Measurements from ENCODE around the gene PPIL1. TPM values are rescaled to one million over a fixed set of nuclear protein-coding genes. Genes with fewer than 3 reads are reported as not detected.

PPIL1 gene
- total and polyA plus RNA-seq, 2 of the 8 experiments (the other 6 are each of a cell fraction or from before 2014, with no cell fraction given) = 83.7 to 86.5 TPM

GRCh38 chr6:36843170-36843569 lies 31.4 kb downstream of the PPIL1 start:
- H2BK12ac ChIP-seq (ENCODE audit: low read depth, low read length) = no peak overlapping the region
- H3K23me2 ChIP-seq (ENCODE audit: low read depth, low read length) = peaks cover 13% of the 10 kb centered on the region; the same call in 1 of the 2 replicates
- no peak overlapping the region for H2BK20ac ChIP-seq (ENCODE audit: low read length)
- H4K8ac ChIP-seq (ENCODE audit: extremely low read depth, insufficient read depth, low read length) = no peak overlapping the region
- no peak overlapping the region for H3K23ac ChIP-seq (ENCODE audit: insufficient read length)
- CTCF ChIA-PET (ENCODE audit: partially characterized antibody) = interaction anchor here (1.3 to 13.7 kb wide), 5 partner anchors 9 to 73 kb away, joined by 5 to 293 read pairs (median 154); no protein-coding TSS in a partner anchor
- H2BK120ac ChIP-seq (replicated peaks; ENCODE audit: low read depth, low read length) = no peak overlapping the region
- no peak overlapping the region for H3K14ac ChIP-seq (ENCODE audit: insufficient read length)
- H2BK5ac ChIP-seq (ENCODE audit: low read depth, low read length) = no peak overlapping the region
- POLR2A ChIA-PET (ENCODE audit: partially characterized antibody) = interaction anchor here (1.9 kb wide), 1 partner anchor 30 kb away, joined by 4 read pairs; no protein-coding TSS in a partner anchor
- no peak overlapping the region for H3K18ac ChIP-seq (ENCODE audit: extremely low read depth, low read length)
- WGBS, 2 experiments (ENCODE audit: extremely low coverage in 1 of 2, insufficient coverage in 1 of 2, insufficient read length in 1 of 2, insufficient replicate concordance in 2 of 2, low coverage in 1 of 2, low lambda C conversion rate in 2 of 2, missing lambda C conversion rate in 1 of 2) = 90% methylated on average over 4 of the region's 4 CpGs; no CpG with 5 or more reads in 1 of the 2 experiments
- H4K5ac ChIP-seq (ENCODE audit: insufficient read length, low read depth, low read length) = no peak overlapping the region
- H2BK15ac ChIP-seq (ENCODE audit: low read length) = no peak overlapping the region
- FAIRE-seq (no peak), DNase-seq (ENCODE audit: low read depth in 1 of 2, low spot score in 2 of 2) (no peak)
- H3K79me1 ChIP-seq (ENCODE audit: low read depth, low read length) = no peaks in the 10 kb centered on the region
- no peak overlapping the region for H3K4me3 ChIP-seq (ENCODE audit: extremely low read depth in 1 of 4, insufficient read depth in 2 of 4, low read depth in 3 of 4, low read length in 4 of 4)
- no peak overlapping the region for H3K4ac ChIP-seq (replicated peaks; ENCODE audit: insufficient read length, low read depth, low read length)
- no peak overlapping the region for H2AFZ ChIP-seq (ENCODE audit: low read length)
- H3K79me2 ChIP-seq (ENCODE audit: control insufficient read depth in 1 of 2, insufficient read depth in 2 of 2, low read length in 2 of 2) = no peaks in the 10 kb centered on the region
- no peak overlapping the region for H4K91ac ChIP-seq (replicated peaks; ENCODE audit: insufficient read length, low read length)
- H3K9me3 ChIP-seq (ENCODE audit: insufficient read depth in 2 of 2, low read depth in 1 of 2, low read length in 1 of 2) = no peaks in the 10 kb centered on the region
- no peak overlapping the region for H3K4me2 ChIP-seq (ENCODE audit: insufficient read depth in 1 of 2, low read depth in 2 of 2, low read length in 2 of 2)
- no peak overlapping the region for H3K27ac ChIP-seq (ENCODE audit: low read depth, low read length)
- H3K56ac ChIP-seq (replicated peaks; ENCODE audit: insufficient read length, low read depth, low read length) = no peak overlapping the region
- no peak overlapping the region for H2AK5ac ChIP-seq (ENCODE audit: low read depth, low read length)
- peaks cover 2 to 4% of the 10 kb centered on the region in 2 experiments for H4K20me1 ChIP-seq (replicated peaks in 1 of 2; ENCODE audit: control insufficient read depth in 1 of 2, insufficient read depth in 2 of 2, low read length in 2 of 2)
- peaks cover 16 to 36% (median 32%) of the 10 kb centered on the region in 4 experiments for H3K27me3 ChIP-seq (replicated peaks in 1 of 4; ENCODE audit: control insufficient read depth in 3 of 4, extremely low read depth in 1 of 4, insufficient read depth in 3 of 4, low read length in 3 of 4)
- no peak overlapping the region for H3K9ac ChIP-seq (replicated peaks in 1 of 4; ENCODE audit: extremely low read depth in 1 of 4, low read depth in 3 of 4, low read length in 3 of 4)
- H3K36me3 ChIP-seq (ENCODE audit: control insufficient read depth in 2 of 4, insufficient read depth in 4 of 4, low read length in 3 of 4) = no peaks in the 10 kb centered on the region
- peaks cover 0 to 13% (median 7%) of the 10 kb centered on the region in 4 experiments; a peak in 6 of 7 replicates for H3K4me1 ChIP-seq (replicated peaks in 1 of 4; ENCODE audit: control insufficient read depth in 3 of 4, insufficient read depth in 4 of 4, low read length in 3 of 4)
- no peak for TF ChIP-seq CREB1 (IDR thresholded peaks at IDR 0.05)
- no peak for TF ChIP-seq ATF3 (IDR thresholded peaks at IDR 0.05; ENCODE audit: insufficient read depth, low read depth, low read length)
- no peak for TF ChIP-seq RBBP5 (IDR thresholded peaks at IDR 0.05; ENCODE audit: borderline replicate concordance, low read depth, low read length)
- no peak for TF ChIP-seq SP1 (IDR thresholded peaks at IDR 0.05; ENCODE audit: low read depth, low read length)
- TF ChIP-seq TCF12 (IDR thresholded peaks at IDR 0.05; ENCODE audit: low read depth, low read length) = no peak
- TF ChIP-seq SP2 (IDR thresholded peaks at IDR 0.05; ENCODE audit: low read length) = no peak
- TF ChIP-seq SRF (IDR thresholded peaks at IDR 0.05; ENCODE audit: low read depth, low read length) = no peak
- TF ChIP-seq E2F6 (IDR thresholded peaks at IDR 0.05) = no peak
- TF ChIP-seq KDM4A (IDR thresholded peaks at IDR 0.05; ENCODE audit: low read depth, low read length, severe bottlenecking) = no peak
- no peak for TF ChIP-seq BRCA1 (IDR thresholded peaks at IDR 0.05; ENCODE audit: low read depth, low read length)
- TF ChIP-seq USF2 (IDR thresholded peaks at IDR 0.05; ENCODE audit: low read length) = no peak
- no peak for TF ChIP-seq POLR2A (IDR thresholded peaks at IDR 0.05; ENCODE audit: control extremely low read depth in 1 of 2, low read depth in 2 of 2, low read length in 2 of 2)
- no peak for TF ChIP-seq CHD2 (IDR thresholded peaks at IDR 0.05; ENCODE audit: low read length)
